IMR-90 (cell line): ENCODE measurements around the gene PTPRG. TPM values are rescaled to one million over a fixed set of nuclear protein-coding genes. Genes with fewer than 3 reads are reported as not detected.

Source experiments
- ATAC-seq: fragments of 200-7000 bp; cut with Tn5 transposase; 2 replicates; pipeline ENCODE4 v1.9.1; 2020; ENCODE audit warnings: low read depth, mild to moderate bottlenecking, moderate library complexity
- BruUV-seq: library from RNA; stranded (reverse); fragments of 400-500 nt; replicated peaks from 2 replicates; lab custom pipeline; 2021; lab: Mats Ljungman, UMichigan
- CTCF ChIA-PET: fragments of 300-600 bp; formaldehyde crosslinking; extraction: SDS; loops from one replicate; lab custom pipeline; 2021; ENCODE audit warnings: antibody characterized with exemption; lab: Yijun Ruan, JAX
- POLR2A ChIA-PET: fragments of 300-600 bp; sonication (Branson Sonifier 250); formaldehyde crosslinking; loops from one replicate; lab custom pipeline; 2022; ENCODE audit warnings: antibody characterized with exemption; ENCODE audit not compliant: unreplicated experiment; lab: Charles Lee
- DNase-seq: peaks from one replicate; pipeline ENCODE4 v3.0.0; 2013
- H2AFZ ChIP-seq: replicated peaks from 2 replicates; pipeline ENCODE3; 2013; ENCODE audit warnings: low read length, mild to moderate bottlenecking; ENCODE audit not compliant: poor library complexity
- H2AK5ac ChIP-seq: 2 replicates; pipeline ENCODE4 v1.6.1; 2013; ENCODE audit warnings: low read depth, low read length, inconsistent platforms
- H2AK9ac ChIP-seq: replicated peaks from 2 replicates; pipeline ENCODE3; 2013; ENCODE audit warnings: mild to moderate bottlenecking, low read depth, low read length, moderate library complexity; ENCODE audit not compliant: poor library complexity
- H2BK120ac ChIP-seq: 2 replicates; pipeline ENCODE4 v1.6.1; 2013; ENCODE audit warnings: low read depth, low read length, inconsistent platforms
- H2BK15ac ChIP-seq: 3 replicates; pipeline ENCODE4 v1.6.1; 2013; ENCODE audit warnings: low read depth, low read length, inconsistent platforms
- H2BK20ac ChIP-seq: 2 replicates; pipeline ENCODE4 v1.6.1; 2013; ENCODE audit warnings: low read depth, mild to moderate bottlenecking, inconsistent platforms, low read length, moderate library complexity
- H2BK5ac ChIP-seq: 2 replicates; pipeline ENCODE4 v1.6.1; 2013; ENCODE audit warnings: mild to moderate bottlenecking, low read depth, low read length, inconsistent platforms; ENCODE audit not compliant: poor library complexity, severe bottlenecking
- H3K14ac ChIP-seq: replicated peaks from 2 replicates; pipeline ENCODE4 v1.6.1; 2013; ENCODE audit warnings: low read depth, low read length, inconsistent platforms
- H3K18ac ChIP-seq: 2 replicates; pipeline ENCODE4 v1.6.1; 2013; ENCODE audit warnings: low read depth, low read length, control low read depth
- H3K23ac ChIP-seq: 2 replicates; pipeline ENCODE4 v1.6.1; 2013; ENCODE audit warnings: low read depth, low read length, inconsistent platforms
- H3K27ac ChIP-seq: 2 replicates; pipeline ENCODE4 v1.5.1; 2013; ENCODE audit warnings: mild to moderate bottlenecking, control low read depth, low read length; ENCODE audit not compliant: insufficient read depth
- H3K27me3 ChIP-seq: 2 replicates; pipeline ENCODE4 v1.6.1; 2013; ENCODE audit warnings: low read length; ENCODE audit not compliant: control insufficient read depth, insufficient read depth
- H3K36me3 ChIP-seq: 2 replicates; pipeline ENCODE4 v1.6.1; 2013; ENCODE audit warnings: low read length, mixed read lengths; ENCODE audit not compliant: control insufficient read depth, insufficient read depth
- H3K4ac ChIP-seq: 2 replicates; pipeline ENCODE4 v1.6.1; 2013; ENCODE audit warnings: low read depth, low read length, inconsistent platforms
- H3K4me1 ChIP-seq: 2 replicates; pipeline ENCODE4 v1.6.1; 2013; ENCODE audit warnings: low read length, mixed read lengths; ENCODE audit not compliant: control insufficient read depth, insufficient read depth
- H3K4me2 ChIP-seq: 2 replicates; pipeline ENCODE4 v1.6.1; 2013; ENCODE audit warnings: low read depth, mild to moderate bottlenecking, control low read depth, low read length, moderate library complexity
- H3K4me3 ChIP-seq: 2 replicates; pipeline ENCODE4 v1.5.1; 2013; ENCODE audit warnings: low read depth, mild to moderate bottlenecking, control low read depth, low read length, moderate library complexity; ENCODE audit not compliant: insufficient read depth
- H3K56ac ChIP-seq: 2 replicates; pipeline ENCODE4 v1.6.1; 2013; ENCODE audit warnings: low read length, inconsistent platforms; ENCODE audit not compliant: insufficient read depth; ENCODE audit errors: extremely low read depth
- H3K79me1 ChIP-seq, 2 experiments: 2 replicates each; pipeline ENCODE4 v1.6.1; 2013; ENCODE audit warnings: low read length in 2 of 2, inconsistent platforms in 1 of 2, low read depth in 1 of 2
- H3K9ac ChIP-seq: 2 replicates; pipeline ENCODE4 v1.6.1; 2013; ENCODE audit warnings: low read depth, low read length, control low read depth
- H3K9me1 ChIP-seq: 2 replicates; pipeline ENCODE4 v1.6.1; 2013; ENCODE audit warnings: low read length, inconsistent platforms; ENCODE audit not compliant: insufficient read depth
- H3K9me3 ChIP-seq: 2 replicates; pipeline ENCODE4 v1.6.1; 2013; ENCODE audit warnings: low read length; ENCODE audit not compliant: control insufficient read depth, insufficient read depth
- H4K20me1 ChIP-seq: 2 replicates; pipeline ENCODE4 v1.6.1; 2013; ENCODE audit warnings: low read length, inconsistent platforms; ENCODE audit not compliant: insufficient read depth
- H4K5ac ChIP-seq: 2 replicates; pipeline ENCODE4 v1.6.1; 2013; ENCODE audit warnings: mild to moderate bottlenecking, low read depth, low read length, control low read depth
- H4K8ac ChIP-seq, 2 experiments: 2 replicates each; pipeline ENCODE4 v1.6.1; 2013; ENCODE audit warnings: low read depth in 2 of 2, low read length in 2 of 2, control low read depth in 1 of 2, inconsistent platforms in 1 of 2
- H4K91ac ChIP-seq: 2 replicates; pipeline ENCODE4 v1.6.1; 2013; ENCODE audit warnings: low read depth, low read length, inconsistent platforms; ENCODE audit not compliant: insufficient read depth
- BHLHE40 ChIP-seq: fragments of 150-350 bp; IDR thresholded peaks from 2 replicates; pipeline ENCODE4 v1.6.1; 2016; ENCODE audit warnings: mild to moderate bottlenecking, low read depth, low read length
- CEBPB ChIP-seq: IDR thresholded peaks from 2 replicates; pipeline ENCODE4 v1.6.1; 2012; ENCODE audit warnings: low read depth, low read length, improper control_type of control experiment
- CHD1 ChIP-seq: IDR thresholded peaks from 2 replicates; pipeline ENCODE4 v1.6.1; 2012; ENCODE audit warnings: low read depth, low read length, improper control_type of control experiment
- FOS ChIP-seq: fragments of 150-350 bp; IDR thresholded peaks from 2 replicates; pipeline ENCODE4 v1.6.1; 2016; ENCODE audit warnings: low read depth, low read length
- MXI1 ChIP-seq: IDR thresholded peaks from 2 replicates; pipeline ENCODE4 v1.6.1; 2012; ENCODE audit warnings: low read depth, mild to moderate bottlenecking, low read length, moderate library complexity, borderline replicate concordance
- NFE2L2 ChIP-seq: fragments of 150-350 bp; IDR thresholded peaks from 2 replicates; pipeline ENCODE4 v1.6.1; 2016; ENCODE audit warnings: low read depth, mild to moderate bottlenecking, low read length
- POLR2A ChIP-seq: IDR thresholded peaks from 2 replicates; pipeline ENCODE4 v1.6.1; 2012; ENCODE audit warnings: mild to moderate bottlenecking, low read depth, low read length
- RAD21 ChIP-seq: IDR thresholded peaks from 2 replicates; pipeline ENCODE4 v1.6.1; 2012; ENCODE audit warnings: low read length, improper control_type of control experiment
- RCOR1 ChIP-seq: IDR thresholded peaks from 2 replicates; pipeline ENCODE4 v1.6.1; 2012; ENCODE audit warnings: mild to moderate bottlenecking, low read length, improper control_type of control experiment; ENCODE audit not compliant: insufficient replicate concordance
- RFX5 ChIP-seq: IDR thresholded peaks from 2 replicates; pipeline ENCODE4 v1.8.0; 2012; ENCODE audit warnings: low read depth, mild to moderate bottlenecking, low read length, moderate library complexity
- SMC3 ChIP-seq: fragments of 150-350 bp; IDR thresholded peaks from 2 replicates; pipeline ENCODE4 v1.6.1; 2016; ENCODE audit warnings: low read depth, mild to moderate bottlenecking, antibody characterized with exemption, low read length, moderate library complexity
- WGBS, 2 experiments: methylation state at CpG; one replicate each; pipeline versions ENCODE4 v1.1.5 to v1.1.7; 2013; ENCODE audit warnings: missing lambda C conversion rate in 2 of 2; ENCODE audit not compliant: insufficient read length in 1 of 2; ENCODE audit errors: extremely low coverage in 2 of 2; 5-methylcytosine and 5-hydroxymethylcytosine counted together
- dilution Hi-C: fragments of 300-500 bp; cut with HindIII; formaldehyde crosslinking; loops from one replicate; pipeline ENCODE4 v1.14.3; 2018; ENCODE audit warnings: low sequenced_read_pairs; ENCODE audit not compliant: unreplicated experiment
- in situ Hi-C: fragments of 300-500 bp; cut with MboI; formaldehyde crosslinking; loops from 3 replicates; pipeline ENCODE4 v1.14.3; 2019; ENCODE audit warnings: low sequenced_read_pairs, inconsistent platforms, mixed read lengths
- intact Hi-C: fragments of 100-400 bp; cut with micrococcal nuclease; formaldehyde crosslinking; loops from 2 replicates; pipeline ENCODE4 v1.10.0; 2022
- polyA plus RNA-seq, 3 experiments: library from polyadenylated mRNA; depleted of rRNA; stranded (reverse); fragments of >200 nt; gene quantifications; 2 replicates each; pipeline ENCODE4 v1.2.3, GENCODE V29; 2012; ENCODE audit warnings: low replicate concordance in 1 of 3
- total RNA-seq: library from RNA; depleted of rRNA; stranded (reverse); fragments of >200 nt; gene quantifications from 2 replicates; pipeline ENCODE4 v1.2.3, GENCODE V29; 2012
- TF ChIP-seq, protein P1 (sequence below): fragments of 150-350 bp; IDR thresholded peaks from 2 replicates; pipeline ENCODE4 v1.6.1; 2017; ENCODE audit warnings: mild to moderate bottlenecking, antibody characterized with exemption, low read length, low read depth
- TF ChIP-seq, protein P2 (sequence below): conservative IDR thresholded peaks from 2 replicates; pipeline ENCODE4 v1.5.1; 2012; ENCODE audit warnings: mild to moderate bottlenecking, low read depth, low read length, improper control_type of control experiment

PTPRG gene
- total and polyA plus RNA-seq, 2 of the 4 experiments (the other 2 are of a cell fraction) = 7.7 to 31.0 TPM

DNA sequence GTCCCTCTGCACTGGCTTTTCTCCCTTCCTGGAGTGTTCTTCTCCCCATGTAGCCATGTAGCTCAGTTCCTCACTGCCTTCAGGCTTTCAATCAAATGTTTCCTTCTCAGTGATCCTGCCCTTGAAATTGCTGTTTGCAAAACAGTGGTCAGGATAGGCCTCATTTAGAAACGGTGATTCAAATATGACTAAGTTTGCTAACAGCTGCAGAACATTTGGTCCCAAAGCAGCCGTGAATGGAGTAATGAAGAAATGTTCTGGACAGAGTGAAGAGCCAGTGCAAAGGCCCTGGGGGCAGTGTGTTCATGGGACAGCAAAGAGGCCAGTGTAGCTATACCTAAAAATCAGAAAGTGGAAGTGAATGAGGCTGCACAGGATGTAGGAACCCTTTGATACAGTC, 588.6 kb downstream of the PTPRG start:
- in situ Hi-C loops = no loop called here
- ChIA-PET POLR2A (no interaction called here), CTCF (interaction anchor here (0.6 kb wide), 1 partner anchor 1091 kb away, joined by 3 read pairs; no protein-coding TSS in a partner anchor)
- Histone ChIP-seq H3K4me2 (no peak overlapping the region), H3K27ac (no peak overlapping the region), H4K91ac (no peak overlapping the region), H3K56ac (no peak overlapping the region), H3K9me1 (no peaks in the 10 kb centered on the region; the same call in 1 of the 2 replicates), H2BK20ac (no peak overlapping the region), H3K9me3 (no peaks in the 10 kb centered on the region), H2AFZ (no peak overlapping the region), H3K14ac (no peak overlapping the region), H3K36me3 (no peaks in the 10 kb centered on the region; the same call in 1 of the 2 replicates), H4K20me1 (no peaks in the 10 kb centered on the region), H3K4ac (no peak overlapping the region), H2AK9ac (no peak overlapping the region), H3K18ac (no peak overlapping the region), H4K8ac (no peak overlapping the region), H3K4me3 (no peak overlapping the region), H3K23ac (no peak overlapping the region), H3K4me1 (no peaks in the 10 kb centered on the region), H3K79me1 (peaks cover 0 to 3% of the 10 kb centered on the region in 2 experiments; a peak in 1 of 4 replicates), H3K27me3 (no peaks in the 10 kb centered on the region), H2BK5ac (no peak overlapping the region), H3K9ac (no peak overlapping the region), H2BK120ac (no peak overlapping the region), H4K5ac (no peak overlapping the region), H2BK15ac (no peak overlapping the region), H2AK5ac (no peak overlapping the region)
- DNase-seq = peak; percentile 77
- TF ChIP-seq SMC3 (no peak), MXI1 (no peak), FOS (no peak), NFE2L2 (no peak), CHD1 (no peak), RFX5 (no peak), RCOR1 (no peak), RAD21 (no peak), BHLHE40 (no peak), POLR2A (no peak), CEBPB (no peak)
- TF ChIP-seq, protein P1, sequence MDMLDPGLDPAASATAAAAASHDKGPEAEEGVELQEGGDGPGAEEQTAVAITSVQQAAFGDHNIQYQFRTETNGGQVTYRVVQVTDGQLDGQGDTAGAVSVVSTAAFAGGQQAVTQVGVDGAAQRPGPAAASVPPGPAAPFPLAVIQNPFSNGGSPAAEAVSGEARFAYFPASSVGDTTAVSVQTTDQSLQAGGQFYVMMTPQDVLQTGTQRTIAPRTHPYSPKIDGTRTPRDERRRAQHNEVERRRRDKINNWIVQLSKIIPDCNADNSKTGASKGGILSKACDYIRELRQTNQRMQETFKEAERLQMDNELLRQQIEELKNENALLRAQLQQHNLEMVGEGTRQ = no peak
- TF ChIP-seq, protein P2, sequence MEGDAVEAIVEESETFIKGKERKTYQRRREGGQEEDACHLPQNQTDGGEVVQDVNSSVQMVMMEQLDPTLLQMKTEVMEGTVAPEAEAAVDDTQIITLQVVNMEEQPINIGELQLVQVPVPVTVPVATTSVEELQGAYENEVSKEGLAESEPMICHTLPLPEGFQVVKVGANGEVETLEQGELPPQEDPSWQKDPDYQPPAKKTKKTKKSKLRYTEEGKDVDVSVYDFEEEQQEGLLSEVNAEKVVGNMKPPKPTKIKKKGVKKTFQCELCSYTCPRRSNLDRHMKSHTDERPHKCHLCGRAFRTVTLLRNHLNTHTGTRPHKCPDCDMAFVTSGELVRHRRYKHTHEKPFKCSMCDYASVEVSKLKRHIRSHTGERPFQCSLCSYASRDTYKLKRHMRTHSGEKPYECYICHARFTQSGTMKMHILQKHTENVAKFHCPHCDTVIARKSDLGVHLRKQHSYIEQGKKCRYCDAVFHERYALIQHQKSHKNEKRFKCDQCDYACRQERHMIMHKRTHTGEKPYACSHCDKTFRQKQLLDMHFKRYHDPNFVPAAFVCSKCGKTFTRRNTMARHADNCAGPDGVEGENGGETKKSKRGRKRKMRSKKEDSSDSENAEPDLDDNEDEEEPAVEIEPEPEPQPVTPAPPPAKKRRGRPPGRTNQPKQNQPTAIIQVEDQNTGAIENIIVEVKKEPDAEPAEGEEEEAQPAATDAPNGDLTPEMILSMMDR = no peak
- peak; percentile 74 for ATAC-seq
- intact Hi-C loops = no loop called here
- no TSS peak for BruUV-seq
- WGBS, 2 experiments = no CpG with 5 or more reads among the region's 2 CpGs
- dilution Hi-C loops = no loop called here
